ENCODE data around the gene ETS1.

- no peak for TF ChIP-seq CTCF (IDR thresholded peaks at IDR 0.05)
- TF ChIP-seq POLR2A (IDR thresholded peaks at IDR 0.05): no peak
- no peak for TF ChIP-seq POLR2AphosphoS5 (IDR thresholded peaks at IDR 0.05)
These were observed 40.9 kb upstream of the ETS1 start for GRCh38 chr11:128628325-128628673.

Data from transverse colon (tissue), 4 donors.